GM19035 (cell line): ENCODE data around the gene CAMKK2.
"Not testable (repeated sequence)": the region's sequence is repeated elsewhere in the genome, so short reads cannot be mapped to it uniquely, and the experiment has no call there.

Experiments
- ATAC-seq: cut with Tn5 transposase; IDR thresholded peaks from one replicate; pipeline ENCODE4 v1.9.1; 2021; ENCODE audit not compliant: unreplicated experiment

The CAMKK2 gene

GRCh38 chr12:121280531-121280930, 16.0 kb downstream of the CAMKK2 start:
- not testable (repeated sequence) for ATAC-seq

GRCh38 chr12:121279507-121279915, 17.0 kb downstream of the CAMKK2 start:
- no peak for ATAC-seq

- ATAC-seq, result no peak
Measured at GRCh38 chr12:121279071-121279375, 17.5 kb downstream of the CAMKK2 start.

- no peak for ATAC-seq
Measured at GRCh38 chr12:121278169-121279070, 18.1 kb downstream of the CAMKK2 start.

GRCh38 chr12:121277374-121277759, 19.1 kb downstream of the CAMKK2 start:
- no peak for ATAC-seq

GRCh38 chr12:121274036-121274763, 22.3 kb downstream of the CAMKK2 start:
- ATAC-seq, result no peak

GRCh38 chr12:121273364-121273896, 23.1 kb downstream of the CAMKK2 start:
- no peak for ATAC-seq

GRCh38 chr12:121267822-121268221, 28.7 kb downstream of the CAMKK2 start:
- no peak for ATAC-seq

GRCh38 chr12:121264951-121265515, 31.5 kb downstream of the CAMKK2 start:
- no peak for ATAC-seq

- no peak for ATAC-seq
Measured at GRCh38 chr12:121264135-121264534, 32.4 kb downstream of the CAMKK2 start.

- no peak for ATAC-seq
Measured at GRCh38 chr12:121263206-121263935, 33.1 kb downstream of the CAMKK2 start.

- no peak for ATAC-seq
Measured at GRCh38 chr12:121261398-121261797, 35.1 kb downstream of the CAMKK2 start.

GRCh38 chr12:121260091-121260490, 36.4 kb downstream of the CAMKK2 start:
- no peak for ATAC-seq

- no peak for ATAC-seq
Measured at GRCh38 chr12:121259074-121259473, 37.4 kb downstream of the CAMKK2 start.

GRCh38 chr12:121257704-121258449, 38.6 kb downstream of the CAMKK2 start:
- not testable (repeated sequence) for ATAC-seq

- ATAC-seq, result no peak
Measured at GRCh38 chr12:121255433-121255832, 41.1 kb downstream of the CAMKK2 start.

- no peak for ATAC-seq
Measured at GRCh38 chr12:121253638-121254335, 42.7 kb downstream of the CAMKK2 start.

- no peak for ATAC-seq
Measured at GRCh38 chr12:121252712-121253345, 43.7 kb downstream of the CAMKK2 start.

- ATAC-seq, result no peak
Measured at GRCh38 chr12:121251838-121252237, 44.7 kb downstream of the CAMKK2 start.
